Transverse colon (tissue), 4 donors: ENCODE data around the gene SF3B2.

Source experiments
- CTCF ChIP-seq, 5 experiments: fragments of 200-600 bp in 3 of 5; fragments of 450-650 bp in 2 of 5; sonication (generic) in 3 of 5; IDR thresholded peaks; 1 replicate in 2 of 5; 2 replicates in 3 of 5; pipeline ENCODE4 v1.5.1; 2016 to 2017; ENCODE audit warnings: antibody characterized with exemption in 5 of 5, inconsistent platforms in 3 of 5, mild to moderate bottlenecking in 2 of 5, moderate library complexity in 1 of 5
- POLR2AphosphoS5 ChIP-seq, 3 donors: sonication (generic); formaldehyde crosslinking; IDR thresholded peaks; one replicate each; pipeline ENCODE4 v1.6.1; 2016; ENCODE audit warnings: antibody characterized with exemption in 3 of 3

GRCh38 chr11:66032957-66033735, 19.0 kb upstream of the SF3B2 start:
- no peak for TF ChIP-seq CTCF (IDR thresholded peaks at IDR 0.05)
- TF ChIP-seq POLR2AphosphoS5 (IDR thresholded peaks at IDR 0.05), result no peak
